ENCODE results near the gene COPS6.

DNA sequence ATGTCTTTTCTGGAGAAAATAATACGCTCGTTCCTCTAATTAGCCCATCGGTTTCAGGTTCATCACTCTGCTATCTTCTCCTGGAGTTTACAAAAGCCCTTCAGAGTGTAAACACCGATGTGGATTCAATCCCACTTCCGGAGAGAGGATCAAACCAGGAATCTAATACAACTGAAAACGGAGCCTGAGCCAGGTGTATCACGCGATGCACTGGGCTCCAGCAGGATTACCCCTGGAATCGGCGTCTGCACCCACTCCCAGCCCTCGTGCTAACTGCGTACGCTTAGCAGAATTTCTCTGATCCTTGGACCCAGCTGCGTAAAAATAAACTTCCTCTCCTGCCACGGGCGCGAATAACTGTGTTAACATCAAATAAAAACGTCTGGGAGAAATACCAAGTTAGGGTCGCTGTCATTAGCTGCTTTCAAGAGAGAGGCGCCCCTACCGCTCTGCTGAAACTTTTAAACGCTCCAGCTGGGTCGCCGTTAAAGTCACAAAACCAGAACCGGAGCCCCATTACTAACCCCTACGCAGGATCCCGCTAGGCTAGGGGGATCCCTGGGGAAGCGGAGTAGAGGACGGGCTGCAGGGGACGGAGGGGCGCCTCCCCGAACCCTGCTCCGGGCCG lies 7.7 kb upstream of the COPS6 start:
- TF ChIP-seq POLR2AphosphoS5 (IDR thresholded peaks at IDR 0.05; ENCODE audit: low read depth, low read length) = no peak
- TF ChIP-seq, protein P1, sequence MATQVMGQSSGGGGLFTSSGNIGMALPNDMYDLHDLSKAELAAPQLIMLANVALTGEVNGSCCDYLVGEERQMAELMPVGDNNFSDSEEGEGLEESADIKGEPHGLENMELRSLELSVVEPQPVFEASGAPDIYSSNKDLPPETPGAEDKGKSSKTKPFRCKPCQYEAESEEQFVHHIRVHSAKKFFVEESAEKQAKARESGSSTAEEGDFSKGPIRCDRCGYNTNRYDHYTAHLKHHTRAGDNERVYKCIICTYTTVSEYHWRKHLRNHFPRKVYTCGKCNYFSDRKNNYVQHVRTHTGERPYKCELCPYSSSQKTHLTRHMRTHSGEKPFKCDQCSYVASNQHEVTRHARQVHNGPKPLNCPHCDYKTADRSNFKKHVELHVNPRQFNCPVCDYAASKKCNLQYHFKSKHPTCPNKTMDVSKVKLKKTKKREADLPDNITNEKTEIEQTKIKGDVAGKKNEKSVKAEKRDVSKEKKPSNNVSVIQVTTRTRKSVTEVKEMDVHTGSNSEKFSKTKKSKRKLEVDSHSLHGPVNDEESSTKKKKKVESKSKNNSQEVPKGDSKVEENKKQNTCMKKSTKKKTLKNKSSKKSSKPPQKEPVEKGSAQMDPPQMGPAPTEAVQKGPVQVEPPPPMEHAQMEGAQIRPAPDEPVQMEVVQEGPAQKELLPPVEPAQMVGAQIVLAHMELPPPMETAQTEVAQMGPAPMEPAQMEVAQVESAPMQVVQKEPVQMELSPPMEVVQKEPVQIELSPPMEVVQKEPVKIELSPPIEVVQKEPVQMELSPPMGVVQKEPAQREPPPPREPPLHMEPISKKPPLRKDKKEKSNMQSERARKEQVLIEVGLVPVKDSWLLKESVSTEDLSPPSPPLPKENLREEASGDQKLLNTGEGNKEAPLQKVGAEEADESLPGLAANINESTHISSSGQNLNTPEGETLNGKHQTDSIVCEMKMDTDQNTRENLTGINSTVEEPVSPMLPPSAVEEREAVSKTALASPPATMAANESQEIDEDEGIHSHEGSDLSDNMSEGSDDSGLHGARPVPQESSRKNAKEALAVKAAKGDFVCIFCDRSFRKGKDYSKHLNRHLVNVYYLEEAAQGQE (IDR thresholded peaks at IDR 0.05; ENCODE audit: insufficient read depth in 1 of 2, low read depth in 2 of 2, low read length in 2 of 2) = no peak
- TF ChIP-seq SIN3A (IDR thresholded peaks at IDR 0.05; ENCODE audit: borderline replicate concordance, insufficient read depth, low read length) = no peak

Measured in PFSK-1 (cell line).